A549 (cell line): Measurements from ENCODE around the gene TCERG1L. TPM values are rescaled to one million over a fixed set of nuclear protein-coding genes. Genes with fewer than 3 reads are reported as not detected.

Source experiments
- ATAC-seq, 2 experiments: fragments of 200-7000 bp in 1 of 2; fragments of >200 bp in 1 of 2; cut with Nextera tagmentation in 1 of 2; cut with Tn5 transposase in 1 of 2; 3 replicates each; pipeline versions ENCODE4 v1.8.0 to v1.9.1; 2018 to 2020; ENCODE audit warnings: mild to moderate bottlenecking in 1 of 2, moderate library complexity in 1 of 2
- CTCF ChIA-PET: fragments of 300-600 bp; sonication (Branson Sonifier 250); formaldehyde crosslinking; extraction: SDS; loops from one replicate; lab custom pipeline; 2021; ENCODE audit warnings: antibody characterized with exemption, inconsistent platforms; lab: Yijun Ruan, JAX
- POLR2A ChIA-PET: fragments of 350-600 bp; formaldehyde crosslinking; extraction: SDS; loops from one replicate; lab custom pipeline; 2021; ENCODE audit warnings: antibody characterized with exemption, inconsistent platforms; lab: Yijun Ruan, JAX
- DNase-seq, 2 experiments: peaks; one replicate each; pipeline versions ENCODE4 v3.0.0 to v3.0.0-alpha.2; 2011 to 2016; ENCODE audit warnings: low read depth in 1 of 2, low spot score in 1 of 2
- FAIRE-seq: peaks from 2 replicates; lab custom pipeline; 2011; peaks lifted over from hg19 to GRCh38; lab: Jason Lieb, UNC
- H3K27ac ChIP-seq, 2 experiments: fragments of >200 bp; sonication (Bioruptor Twin); formaldehyde crosslinking; 3 replicates each; pipeline ENCODE4 v1.5.1; 2016 to 2017
- H3K4me1 ChIP-seq: fragments of >200 bp; sonication (Bioruptor Twin); formaldehyde crosslinking; 3 replicates; pipeline ENCODE4 v1.6.1; 2016
- H3K4me2 ChIP-seq: fragments of >200 bp; sonication (Bioruptor Twin); formaldehyde crosslinking; 3 replicates; pipeline ENCODE4 v1.6.1; 2016
- H3K4me3 ChIP-seq: fragments of >200 bp; sonication (Bioruptor Twin); formaldehyde crosslinking; 3 replicates; pipeline ENCODE4 v1.5.1; 2016
- H3K9me3 ChIP-seq: fragments of >200 bp; sonication (Bioruptor Twin); formaldehyde crosslinking; 3 replicates; pipeline ENCODE4 v1.6.1; 2016
- CBX2 ChIP-seq: fragments of 200-600 bp; sonication (generic); IDR thresholded peaks from 2 replicates; pipeline ENCODE4 v1.6.1; 2016; ENCODE audit warnings: low read depth, mild to moderate bottlenecking, borderline replicate concordance
- CBX8 ChIP-seq: fragments of 200-600 bp; sonication (generic); IDR thresholded peaks from 2 replicates; pipeline ENCODE4 v1.6.1; 2016
- CEBPB ChIP-seq, 2 experiments: fragments of >200 bp in 1 of 2; sonication (Bioruptor Twin) in 1 of 2; formaldehyde crosslinking in 1 of 2; IDR thresholded peaks; 2 replicates each; pipeline ENCODE4 v1.6.1; 2012 to 2016
- EHF ChIP-seq: fragments of 250-450 bp; sonication (Bioruptor Pico); IDR thresholded peaks from 2 replicates; pipeline ENCODE4 v1.5.0; 2020; ENCODE audit warnings: mild to moderate bottlenecking
- EP300 ChIP-seq, 2 experiments: fragments of >200 bp; sonication (Bioruptor Twin); formaldehyde crosslinking; IDR thresholded peaks; 2 replicates in 1 of 2; 3 replicates in 1 of 2; pipeline ENCODE4 v1.6.1; 2016 to 2017
- FOSB ChIP-seq: fragments of 250-450 bp; sonication (Bioruptor Pico); IDR thresholded peaks from 2 replicates; pipeline ENCODE4 v1.5.0; 2020; ENCODE audit warnings: mild to moderate bottlenecking, moderate library complexity
- FOSL2 ChIP-seq, 2 experiments: fragments of 450-650 bp in 1 of 2; fragments of >200 bp in 1 of 2; sonication (Bioruptor Twin) in 1 of 2; formaldehyde crosslinking; IDR thresholded peaks; 2 replicates each; pipeline versions ENCODE4 v1.5.0 to v1.6.1; 2016 to 2020; ENCODE audit warnings: mild to moderate bottlenecking in 1 of 2, moderate library complexity in 1 of 2
- HDAC2 ChIP-seq: fragments of 200-600 bp; sonication (generic); IDR thresholded peaks from 2 replicates; pipeline ENCODE4 v1.6.1; 2016
- HES2 ChIP-seq: fragments of >200 bp; sonication (Bioruptor Twin); formaldehyde crosslinking; IDR thresholded peaks from 2 replicates; pipeline ENCODE4 v1.6.1; 2016
- HOXB13 ChIP-seq: fragments of 250-450 bp; sonication (Bioruptor Pico); IDR thresholded peaks from 2 replicates; pipeline ENCODE4 v1.5.0; 2020; ENCODE audit warnings: low read depth, mild to moderate bottlenecking, moderate library complexity
- JUN ChIP-seq, 2 experiments: fragments of >200 bp; sonication (Bioruptor Twin); formaldehyde crosslinking; IDR thresholded peaks; 2 replicates in 1 of 2; 3 replicates in 1 of 2; pipeline ENCODE4 v1.6.1; 2016 to 2017
- JUNB ChIP-seq: fragments of >200 bp; sonication (Bioruptor Twin); formaldehyde crosslinking; IDR thresholded peaks from 2 replicates; pipeline ENCODE4 v1.6.1; 2016
- KDM1A ChIP-seq: fragments of 200-600 bp; sonication (generic); IDR thresholded peaks from 2 replicates; pipeline ENCODE4 v1.6.1; 2016; ENCODE audit warnings: low read depth, mild to moderate bottlenecking
- MAFK ChIP-seq: fragments of 450-650 bp; IDR thresholded peaks from 2 replicates; pipeline ENCODE4 v1.6.1; 2014; ENCODE audit not compliant: partially characterized antibody
- MAZ ChIP-seq: fragments of 150-350 bp; IDR thresholded peaks from 2 replicates; pipeline ENCODE4 v1.6.1; 2014; ENCODE audit warnings: antibody characterized with exemption, low read depth, low read length, borderline replicate concordance
- NR3C1 ChIP-seq: fragments of >200 bp; sonication (Bioruptor Twin); formaldehyde crosslinking; IDR thresholded peaks from 3 replicates; pipeline ENCODE4 v1.6.1; 2017
- POLR2A ChIP-seq: IDR thresholded peaks from 2 replicates; pipeline ENCODE4 v1.6.1; 2012; ENCODE audit warnings: mild to moderate bottlenecking, low read length
- RCOR1 ChIP-seq: fragments of 150-350 bp; IDR thresholded peaks from 2 replicates; pipeline ENCODE4 v1.6.1; 2014; ENCODE audit warnings: antibody characterized with exemption, low read length, low read depth
- REST ChIP-seq: fragments of 200-600 bp; sonication (generic); IDR thresholded peaks from 2 replicates; pipeline ENCODE4 v1.6.1; 2016; ENCODE audit warnings: antibody characterized with exemption, mild to moderate bottlenecking, moderate library complexity
- RNF2 ChIP-seq: fragments of 200-600 bp; sonication (generic); IDR thresholded peaks from 2 replicates; pipeline ENCODE4 v1.6.1; 2016; ENCODE audit warnings: low read depth, mild to moderate bottlenecking, antibody characterized with exemption, moderate library complexity, borderline replicate concordance
- SMC3 ChIP-seq: fragments of >200 bp; sonication (Bioruptor Twin); formaldehyde crosslinking; IDR thresholded peaks from 3 replicates; pipeline ENCODE4 v1.6.1; 2018; ENCODE audit warnings: inconsistent platforms
- TFCP2L1 ChIP-seq: fragments of 250-450 bp; sonication (Bioruptor Pico); IDR thresholded peaks from 2 replicates; pipeline ENCODE4 v1.5.0; 2021; ENCODE audit warnings: mild to moderate bottlenecking
- TP53 ChIP-seq: fragments of 250-450 bp; sonication (Bioruptor Pico); IDR thresholded peaks from 2 replicates; pipeline ENCODE4 v1.5.0; 2021; ENCODE audit warnings: mild to moderate bottlenecking, moderate library complexity
- ZNF302 ChIP-seq: fragments of 250-450 bp; sonication (Bioruptor Pico); IDR thresholded peaks from 2 replicates; pipeline ENCODE4 v1.9.0; 2021; ENCODE audit warnings: inconsistent platforms, mild to moderate bottlenecking, moderate library complexity
- ZSCAN20 ChIP-seq: fragments of 250-450 bp; sonication (Bioruptor Pico); IDR thresholded peaks from 2 replicates; pipeline ENCODE4 v1.8.0; 2022; ENCODE audit warnings: mild to moderate bottlenecking, moderate library complexity
- WGBS: methylation state at CpG from one replicate; pipeline ENCODE4 v1.1.6; 2017; ENCODE audit errors: missing lambda C conversion rate; 5-methylcytosine and 5-hydroxymethylcytosine counted together
- polyA plus RNA-seq, 4 experiments: library from polyadenylated mRNA; depleted of rRNA in 3 of 4; stranded (reverse); fragments of >200 nt; fragmentation: RNase III in 1 of 4; extraction: RNeasy Plus Mini Kit Qiagen cat#74134 plus additional on column Dnase treatment in 1 of 4; gene quantifications; 2 replicates in 3 of 4; 3 replicates in 1 of 4; pipeline ENCODE4 v1.2.3, GENCODE V29; 2011 to 2017
- TF ChIP-seq, protein P1 (sequence below): IDR thresholded peaks from 2 replicates; pipeline ENCODE4 v1.6.1; 2012
- TF ChIP-seq, protein P2 (sequence below): fragments of 250-450 bp; sonication (Bioruptor Pico); IDR thresholded peaks from 2 replicates; pipeline ENCODE4 v1.5.0; 2020; ENCODE audit warnings: low read depth, mild to moderate bottlenecking, moderate library complexity

The TCERG1L gene
- polyA plus RNA-seq, 2 of the 4 experiments (the other 2 are of a cell fraction): not detected

GRCh38 chr10:131350660-131351059 lies 39.1 kb upstream of the TCERG1L start:
- ATAC-seq: no peak
- no peaks in the 10 kb centered on the region for H3K4me1 ChIP-seq
- POLR2A ChIA-PET: no interaction called here
- no peak for DNase-seq
- FAIRE-seq: no peak
- no peak overlapping the region for H3K4me3 ChIP-seq
- no peaks in the 10 kb centered on the region for H3K9me3 ChIP-seq
- CTCF ChIA-PET: no interaction called here
- no peak for TF ChIP-seq CEBPB (IDR thresholded peaks at IDR 0.05)
- no peak for TF ChIP-seq HES2
- no peak for TF ChIP-seq TFCP2L1 (CRISPR knock-in tag)
- no peak for TF ChIP-seq KDM1A
- TF ChIP-seq CBX8: no peak
- TF ChIP-seq EP300 (IDR thresholded peaks at IDR 0.05): no peak
- no peak for TF ChIP-seq JUN (IDR thresholded peaks at IDR 0.05)
- TF ChIP-seq REST: no peak
- TF ChIP-seq POLR2A: no peak
- TF ChIP-seq CBX2: no peak
- TF ChIP-seq, protein P1, sequence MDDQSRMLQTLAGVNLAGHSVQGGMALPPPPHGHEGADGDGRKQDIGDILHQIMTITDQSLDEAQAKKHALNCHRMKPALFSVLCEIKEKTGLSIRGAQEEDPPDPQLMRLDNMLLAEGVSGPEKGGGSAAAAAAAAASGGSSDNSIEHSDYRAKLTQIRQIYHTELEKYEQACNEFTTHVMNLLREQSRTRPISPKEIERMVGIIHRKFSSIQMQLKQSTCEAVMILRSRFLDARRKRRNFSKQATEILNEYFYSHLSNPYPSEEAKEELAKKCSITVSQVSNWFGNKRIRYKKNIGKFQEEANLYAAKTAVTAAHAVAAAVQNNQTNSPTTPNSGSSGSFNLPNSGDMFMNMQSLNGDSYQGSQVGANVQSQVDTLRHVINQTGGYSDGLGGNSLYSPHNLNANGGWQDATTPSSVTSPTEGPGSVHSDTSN: no peak
- TF ChIP-seq RCOR1: no peak
- 23% methylated on average over 10 of the region's 10 CpGs for WGBS
- H3K27ac ChIP-seq: no peak overlapping the region
- H3K4me2 ChIP-seq: no peak overlapping the region

DNA sequence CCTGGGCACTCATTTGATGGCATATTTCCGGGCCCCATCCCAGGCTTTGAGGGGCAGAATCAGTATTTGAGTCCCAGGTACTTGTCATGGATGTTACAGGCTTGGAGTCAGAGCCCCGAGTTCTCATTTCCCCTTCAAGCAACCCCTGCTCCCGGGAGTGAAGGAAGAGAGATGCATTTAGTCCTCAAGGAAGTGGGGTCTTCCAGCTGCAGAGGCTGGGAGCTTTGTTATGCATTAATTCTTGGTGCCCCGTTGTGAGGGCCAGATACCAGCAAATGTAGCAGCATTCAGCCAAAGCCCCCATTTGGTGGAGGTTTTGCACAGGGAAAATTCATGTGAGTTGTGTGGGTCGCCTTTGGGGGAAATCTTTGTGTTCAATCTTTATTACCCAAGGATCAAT lies 38.7 kb upstream of the TCERG1L start:
- H3K4me2 ChIP-seq: no peak overlapping the region
- ATAC-seq: no peak

GRCh38 chr10:131346456-131346855 lies 34.9 kb upstream of the TCERG1L start:
- no peak overlapping the region for H3K27ac ChIP-seq
- no peaks in the 10 kb centered on the region for H3K4me1 ChIP-seq
- POLR2A ChIA-PET: no interaction called here
- DNase-seq (no peak), ATAC-seq (no peak), FAIRE-seq (no peak)
- no peak overlapping the region for H3K4me2 ChIP-seq
- CTCF ChIA-PET: no interaction called here
- no peak overlapping the region for H3K4me3 ChIP-seq
- 3% methylated on average over 5 of the region's 5 CpGs for WGBS
- H3K9me3 ChIP-seq: no peaks in the 10 kb centered on the region
- TF ChIP-seq, protein P1: no peak
- no peak for TF ChIP-seq ZNF302
- no peak for TF ChIP-seq HDAC2
- TF ChIP-seq MAFK: no peak
- TF ChIP-seq FOSB (CRISPR knock-in tag): no peak
- TF ChIP-seq POLR2A: no peak
- TF ChIP-seq REST: no peak
- no peak for TF ChIP-seq ZSCAN20 (CRISPR knock-in tag)
- no peak for TF ChIP-seq JUNB
- TF ChIP-seq RNF2: no peak
- no peak for TF ChIP-seq NR3C1
- TF ChIP-seq JUN (IDR thresholded peaks at IDR 0.05): no peak
- no peak for TF ChIP-seq FOSL2 (IDR thresholded peaks at IDR 0.05)
- TF ChIP-seq FOSL2 (CRISPR knock-in tag; IDR thresholded peaks at IDR 0.05): no peak
- TF ChIP-seq MAZ: no peak

More for the DNA sequence above, 38.7 kb upstream of the TCERG1L start:
- 0% methylated on average over 5 of the region's 5 CpGs for WGBS
- ChIA-PET POLR2A (no interaction called here), CTCF (no interaction called here)
- TF ChIP-seq EHF: no peak
- no peak for TF ChIP-seq RCOR1
- no peak for TF ChIP-seq HOXB13 (CRISPR knock-in tag)
- TF ChIP-seq SMC3: no peak
- TF ChIP-seq TP53 (CRISPR knock-in tag): no peak
- TF ChIP-seq, protein P2, sequence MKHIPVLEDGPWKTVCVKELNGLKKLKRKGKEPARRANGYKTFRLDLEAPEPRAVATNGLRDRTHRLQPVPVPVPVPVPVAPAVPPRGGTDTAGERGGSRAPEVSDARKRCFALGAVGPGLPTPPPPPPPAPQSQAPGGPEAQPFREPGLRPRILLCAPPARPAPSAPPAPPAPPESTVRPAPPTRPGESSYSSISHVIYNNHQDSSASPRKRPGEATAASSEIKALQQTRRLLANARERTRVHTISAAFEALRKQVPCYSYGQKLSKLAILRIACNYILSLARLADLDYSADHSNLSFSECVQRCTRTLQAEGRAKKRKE (CRISPR knock-in tag): no peak
- FAIRE-seq (no peak), DNase-seq (no peak)
- Histone ChIP-seq H3K4me1 (no peaks in the 10 kb centered on the region), H3K4me3 (no peak overlapping the region), H3K27ac (no peak overlapping the region), H3K9me3 (no peaks in the 10 kb centered on the region)
